Suppressor macrophage treated with lipopolysaccharide for 1 hour (primary cell): ENCODE data around the gene ELK4.

Experiments used
- DNase-seq, 3 donors: peaks; one replicate each; pipeline ENCODE4 v3.0.0-alpha.2; 2020 to 2022

The ELK4 gene

DNA sequence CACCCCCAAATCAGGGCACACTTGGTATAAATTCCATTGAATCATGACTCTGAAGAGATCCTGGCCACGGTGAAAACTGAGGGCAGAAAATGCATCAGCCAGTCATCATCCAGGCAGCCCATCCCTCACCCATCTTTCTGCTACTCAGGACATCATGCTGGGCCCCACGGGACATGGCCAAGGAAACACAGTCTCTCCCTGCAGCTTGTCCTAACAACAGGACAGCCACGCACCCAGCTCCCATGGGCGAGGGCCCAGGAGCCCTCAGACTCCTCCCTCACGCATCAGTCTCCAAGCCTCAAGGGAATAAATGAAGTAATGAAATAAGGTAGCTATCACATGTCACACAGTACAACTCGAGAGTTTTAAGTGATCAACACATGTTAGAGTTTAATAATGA, 37.8 kb downstream of the ELK4 start:
- DNase-seq = no peak

DNA sequence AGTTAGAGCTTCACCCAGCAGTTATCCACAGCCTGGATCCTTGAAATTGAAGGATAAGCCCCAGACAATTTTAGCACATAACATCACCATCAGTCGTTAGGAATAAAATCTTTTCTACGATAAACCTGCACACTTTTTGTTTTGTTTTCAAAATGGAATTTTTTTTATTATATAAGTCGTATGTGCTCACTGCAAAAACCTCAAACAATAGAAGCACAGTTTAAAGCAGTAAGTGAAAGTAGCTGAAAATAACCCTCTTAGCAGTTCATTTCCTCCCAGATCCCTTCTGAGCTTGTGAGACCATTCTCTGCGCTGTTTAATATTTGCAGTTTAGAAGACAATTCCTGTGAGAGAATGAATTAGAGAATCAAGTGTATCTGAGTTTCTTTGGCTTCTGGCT, 38.3 kb downstream of the ELK4 start:
- DNase-seq = no peak

DNA sequence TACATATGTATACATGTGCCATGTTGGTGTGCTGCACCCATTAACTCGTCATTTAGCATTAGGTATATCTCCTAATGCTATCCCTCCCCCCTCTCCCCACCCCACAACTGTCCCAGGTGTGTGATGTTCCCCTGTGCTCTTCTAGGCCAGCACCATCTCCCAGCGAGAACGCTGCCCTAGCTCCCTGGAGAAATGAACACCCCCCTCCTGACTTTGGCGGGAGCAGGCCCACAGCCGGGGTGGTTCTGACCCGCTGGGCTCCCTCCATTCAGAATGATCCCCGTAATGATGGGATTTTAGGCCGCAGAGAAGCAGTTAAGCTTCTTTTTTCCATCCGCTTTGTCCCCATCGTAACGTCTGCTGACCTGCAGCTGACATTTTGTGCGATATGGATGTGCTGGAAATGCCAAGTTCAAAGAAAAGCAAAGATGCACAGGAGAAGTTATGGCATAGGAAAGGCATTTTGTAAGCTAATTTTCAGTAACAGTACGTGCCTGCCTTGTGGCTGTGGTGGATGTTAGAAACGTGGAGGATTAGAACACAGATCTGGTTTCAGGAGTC, 39.3 kb downstream of the ELK4 start:
- no peak for DNase-seq

DNA sequence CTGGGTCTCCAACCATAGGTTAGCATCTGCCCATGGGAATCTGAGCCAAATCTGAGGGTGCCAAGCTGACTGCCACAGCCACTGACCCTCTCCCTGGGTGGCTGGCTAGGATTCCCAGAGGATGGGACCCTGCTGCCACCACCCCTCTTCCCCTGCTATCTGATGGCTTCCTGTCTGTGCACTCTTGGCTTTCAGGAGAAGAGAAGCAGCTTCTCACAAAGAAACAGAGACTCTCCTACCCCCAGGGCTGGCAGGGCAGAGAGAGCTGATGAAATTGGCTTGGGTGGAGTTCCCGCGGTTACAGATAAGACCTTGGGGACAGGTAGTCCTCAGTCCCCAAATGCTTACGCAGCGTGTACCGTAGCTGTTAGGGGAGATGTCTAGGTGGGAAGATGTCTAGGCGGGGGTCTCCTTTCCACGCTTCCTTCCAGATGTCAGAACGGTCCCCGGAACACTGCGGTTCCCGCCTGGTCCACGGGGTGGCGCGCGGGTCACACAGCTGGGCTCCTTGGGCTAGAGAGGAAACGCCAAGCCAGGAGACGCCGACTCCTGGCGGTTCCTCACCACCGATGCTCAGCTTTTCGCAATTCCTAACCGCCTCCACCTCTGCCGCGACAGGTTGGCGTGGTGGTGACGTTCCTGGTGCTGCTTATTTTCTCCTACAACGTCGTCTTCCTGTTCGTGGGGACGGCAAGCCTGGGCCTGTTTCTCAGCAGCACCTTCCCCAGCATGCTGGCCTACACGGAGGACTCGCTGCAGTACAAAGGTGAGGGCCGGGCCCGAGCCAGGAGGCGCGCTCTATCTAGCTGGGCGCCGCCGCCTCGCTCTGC, 40.1 kb downstream of the ELK4 start:
- peak; percentile 85 to 90 (median 87) for DNase-seq

DNA sequence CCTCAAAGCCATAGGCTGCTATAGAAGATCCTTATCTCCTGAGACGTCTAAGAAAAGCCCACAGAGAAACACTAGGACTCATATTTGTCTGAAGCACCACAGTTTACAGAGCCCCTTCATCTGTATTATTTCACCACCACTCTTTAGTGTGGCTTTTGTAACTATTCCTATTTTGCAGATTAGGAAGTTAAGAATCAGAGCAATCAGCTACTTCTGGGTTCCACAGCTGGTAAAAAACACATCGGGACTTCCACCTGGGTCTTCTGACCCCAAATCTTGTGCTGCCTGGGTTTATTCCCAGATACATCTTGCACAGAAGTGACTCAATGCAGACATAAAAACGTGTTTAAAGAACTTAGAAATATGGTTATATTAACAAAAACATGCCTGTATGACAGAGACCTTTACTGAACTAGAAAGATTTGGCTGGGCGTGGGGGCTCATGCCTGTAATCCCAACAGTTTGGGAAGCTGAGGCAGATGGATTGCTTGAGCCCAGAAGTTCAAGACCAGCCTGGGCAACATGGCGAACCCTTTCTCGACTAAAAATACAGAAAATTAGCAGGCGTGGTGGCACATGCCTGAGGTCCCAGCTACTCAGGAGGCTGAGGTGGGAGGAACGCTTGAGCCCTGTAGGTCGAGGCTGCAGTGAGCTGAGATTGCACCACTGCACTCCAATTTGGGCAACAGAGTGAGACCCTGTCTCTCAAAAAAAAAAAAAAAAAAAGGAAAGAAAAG, 40.9 kb downstream of the ELK4 start:
- DNase-seq = no peak

DNA sequence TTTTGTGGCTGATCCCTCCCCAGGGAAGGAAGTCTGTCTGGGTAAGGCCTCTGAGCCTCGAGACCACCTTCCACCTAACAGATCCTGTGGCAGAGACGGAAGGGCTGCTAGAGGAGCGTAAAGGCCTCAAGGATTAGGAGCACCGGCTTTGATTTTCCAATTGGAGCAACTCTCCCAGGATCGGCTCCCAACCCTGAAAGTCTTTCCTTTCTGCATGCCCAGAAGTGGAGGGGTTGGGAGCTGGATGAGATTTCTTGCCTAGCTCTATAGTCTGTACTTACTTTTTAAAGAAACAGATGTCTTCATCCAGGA, 41.4 kb downstream of the ELK4 start:
- DNase-seq = no peak

DNA sequence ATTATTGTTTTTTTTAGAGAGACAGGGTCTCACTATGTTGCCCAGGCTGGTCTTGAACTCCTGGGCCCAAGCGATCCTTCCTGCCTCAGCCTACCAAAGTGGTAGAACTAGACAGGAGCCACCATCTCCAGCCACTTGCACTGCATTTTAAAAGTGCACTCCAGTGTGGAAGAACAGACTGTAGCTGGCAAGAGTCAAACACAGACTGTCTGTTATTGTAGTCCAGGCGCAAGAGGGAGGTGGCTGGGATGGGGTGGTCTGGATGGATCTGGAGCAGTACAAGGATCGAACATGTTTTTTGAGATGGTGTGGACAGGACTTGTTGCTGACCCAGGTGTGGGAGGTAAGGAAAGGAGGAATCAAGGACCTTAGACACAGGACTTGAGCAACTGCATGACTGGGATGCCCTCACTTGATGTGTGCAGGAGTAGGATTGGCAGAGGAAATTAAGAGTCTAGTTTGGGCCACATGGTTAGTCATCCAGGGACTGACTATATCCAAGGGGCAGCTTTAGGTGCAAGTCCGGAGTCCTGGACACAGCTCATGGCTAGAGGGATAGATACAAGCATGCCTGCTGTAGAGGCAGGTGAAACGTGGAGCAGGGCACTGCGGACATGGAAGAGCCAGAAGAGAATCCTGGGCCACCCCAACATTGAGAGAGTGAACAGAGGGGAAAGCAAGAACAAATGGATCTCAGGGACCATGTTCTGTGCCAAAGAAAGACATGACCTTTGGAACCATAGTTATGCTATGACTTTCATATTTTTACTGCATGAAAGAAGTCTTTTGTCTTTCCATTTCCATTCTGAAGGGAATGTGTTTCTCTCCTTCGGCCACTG, 42.0 kb downstream of the ELK4 start:
- DNase-seq = no peak

DNA sequence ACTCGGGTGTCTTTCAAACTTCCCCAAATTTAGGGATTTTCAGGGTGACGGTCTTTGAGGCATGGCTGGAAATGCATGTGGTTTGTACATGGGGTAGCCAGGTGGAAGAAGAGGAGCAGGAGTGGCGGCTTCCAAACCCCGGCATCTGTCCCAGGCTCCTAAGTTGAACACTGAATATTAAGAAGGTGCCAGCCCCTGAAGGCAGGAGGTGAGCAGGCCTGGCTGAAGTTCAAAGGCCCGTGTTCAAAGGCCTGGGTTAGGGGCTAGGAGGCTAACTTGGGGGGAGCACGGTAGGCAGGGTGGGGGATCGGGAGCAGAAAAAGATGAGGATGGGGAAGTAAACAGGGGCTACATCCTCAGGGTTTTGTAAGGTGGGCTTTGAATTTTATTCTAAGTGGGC, 42.8 kb downstream of the ELK4 start:
- no peak for DNase-seq

DNA sequence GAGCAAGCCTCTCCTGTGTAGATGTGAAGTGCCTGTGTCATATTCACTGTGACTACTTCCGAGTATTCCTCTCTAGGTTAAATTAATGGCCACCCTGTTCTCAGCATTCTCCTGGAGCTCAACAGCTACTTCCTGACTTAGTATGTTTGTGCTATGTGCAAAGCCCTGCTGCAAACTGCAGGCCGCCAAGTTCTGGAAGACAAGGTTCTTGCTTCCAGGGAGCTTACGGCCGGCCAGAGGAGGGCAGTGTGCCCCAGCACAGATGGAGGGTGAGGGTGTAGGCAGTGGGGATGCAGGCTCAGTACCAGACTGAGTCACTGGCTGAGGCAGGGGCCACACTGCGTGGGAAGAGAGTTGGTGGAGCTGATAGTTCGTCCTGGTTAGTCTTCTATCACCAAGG, 43.2 kb downstream of the ELK4 start:
- DNase-seq = peak; percentile 53 to 75 (median 74)

DNA sequence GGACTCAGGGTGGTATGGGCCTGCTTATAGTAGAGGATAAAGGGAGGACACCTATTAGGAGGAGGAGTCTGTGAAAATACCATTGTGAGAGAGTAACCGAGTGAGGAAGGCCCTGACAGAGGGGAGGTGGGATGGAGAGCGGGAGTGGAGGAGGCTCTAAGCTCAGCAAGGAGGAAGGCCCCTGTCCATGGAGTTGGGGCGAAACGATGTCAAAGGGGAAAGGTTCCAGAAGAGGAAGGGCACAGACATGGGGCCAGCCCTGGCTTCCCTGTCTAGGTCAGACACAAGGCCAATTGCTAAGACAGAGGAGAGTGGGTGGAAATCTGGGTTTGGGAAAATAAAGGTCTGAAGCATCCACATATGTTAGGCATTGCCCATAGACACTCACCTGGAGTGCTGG, 44.2 kb downstream of the ELK4 start:
- peak in 1 of 3 donors; percentile 27 for DNase-seq

DNA sequence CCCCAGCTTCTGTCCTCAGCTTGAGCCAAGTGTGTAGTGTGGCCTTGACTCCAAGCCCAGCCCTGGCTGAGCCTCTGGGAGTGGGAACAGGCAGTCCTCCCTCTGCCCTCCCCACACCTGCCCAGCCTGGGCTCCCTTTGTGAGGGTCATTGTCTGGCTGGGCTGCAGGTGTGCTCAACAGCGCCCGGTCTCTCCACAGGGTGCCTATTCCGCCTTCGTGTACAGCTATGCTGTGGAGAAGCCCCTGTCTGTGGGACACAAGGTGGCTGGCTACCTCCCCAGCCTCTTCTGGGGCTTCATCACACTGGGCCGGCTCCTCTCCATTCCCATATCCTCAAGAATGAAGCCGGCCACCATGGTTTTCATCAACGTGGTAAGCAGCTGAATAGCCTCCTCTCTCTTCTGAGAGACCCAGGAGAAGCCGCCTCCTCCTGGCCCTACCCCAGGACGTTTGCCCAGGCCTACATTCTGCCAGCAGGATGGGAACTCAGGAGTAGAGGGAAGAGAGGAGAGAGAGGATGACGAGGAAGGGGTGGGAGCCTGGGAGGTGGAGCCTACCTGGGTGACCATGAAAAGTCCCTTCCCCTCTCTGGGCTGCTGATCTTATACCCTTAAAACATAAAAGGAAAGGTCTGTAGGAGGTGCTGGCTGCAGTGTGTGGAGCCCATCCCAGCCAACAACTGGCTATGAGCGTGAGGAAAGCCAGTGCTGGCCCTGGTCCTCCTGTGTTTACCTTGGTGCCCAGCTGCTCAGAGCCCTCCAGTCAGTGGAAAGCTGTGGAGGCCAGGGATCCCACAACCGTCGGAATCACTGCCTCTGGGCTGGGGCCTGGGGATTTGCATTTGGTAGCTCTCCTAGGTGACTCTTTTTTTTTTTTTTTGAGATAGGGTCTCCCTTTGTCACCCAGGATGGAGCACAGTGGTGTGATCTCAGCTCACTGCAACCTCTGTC, 45.7 kb downstream of the ELK4 start:
- no peak for DNase-seq

DNA sequence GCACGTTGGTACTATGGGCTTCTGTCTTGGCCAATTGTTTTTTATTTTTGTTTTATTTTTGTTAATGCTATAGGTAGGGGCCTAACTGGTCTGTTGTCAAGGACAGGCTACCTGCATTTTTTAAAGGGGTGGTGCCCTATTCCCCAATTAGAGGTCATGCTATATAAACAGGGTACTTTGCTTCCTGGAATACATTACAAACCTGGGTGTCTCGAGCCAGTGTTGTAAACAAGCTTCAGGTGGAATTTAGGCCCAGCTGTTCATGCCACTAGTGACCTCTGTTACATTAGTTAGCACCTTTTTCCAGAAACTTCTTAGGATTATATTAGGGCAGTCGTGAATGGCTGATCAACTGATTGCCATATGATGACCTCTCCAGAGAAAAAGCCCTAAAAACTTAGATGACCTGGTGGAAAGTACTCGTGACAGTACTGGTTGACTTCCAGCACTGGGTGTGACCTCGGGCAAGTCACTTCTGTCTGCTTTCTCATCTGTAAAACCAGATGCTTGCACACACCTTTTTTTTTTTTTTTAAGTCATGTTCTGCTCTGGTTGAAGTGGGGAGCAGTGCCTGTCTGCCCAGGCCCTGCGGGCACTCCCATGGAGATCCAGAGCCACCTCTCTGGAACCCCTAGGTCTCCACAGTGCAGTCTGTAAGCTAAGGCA, 46.5 kb downstream of the ELK4 start:
- DNase-seq = no peak

DNA sequence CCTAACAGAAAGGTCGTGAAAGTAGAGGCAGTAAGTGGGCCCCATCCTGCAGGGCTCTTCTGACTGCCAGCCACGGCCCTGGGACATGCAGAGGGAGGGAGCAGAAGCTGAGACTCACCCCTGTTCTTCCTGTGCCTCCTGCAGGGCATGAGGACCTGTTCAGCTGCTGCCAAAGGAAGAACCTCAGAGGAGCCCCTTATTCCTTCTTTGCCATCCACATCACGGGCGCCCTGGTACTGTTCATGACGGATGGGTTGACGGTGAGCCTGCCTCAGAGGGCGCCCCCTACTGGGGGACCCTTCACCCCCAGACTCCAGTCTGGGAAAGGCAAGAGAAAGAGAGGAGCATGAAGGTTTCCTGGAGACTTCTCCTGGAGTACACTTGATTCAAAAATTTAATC, 47.1 kb downstream of the ELK4 start:
- DNase-seq = peak in 1 of 3 donors; percentile 51

DNA sequence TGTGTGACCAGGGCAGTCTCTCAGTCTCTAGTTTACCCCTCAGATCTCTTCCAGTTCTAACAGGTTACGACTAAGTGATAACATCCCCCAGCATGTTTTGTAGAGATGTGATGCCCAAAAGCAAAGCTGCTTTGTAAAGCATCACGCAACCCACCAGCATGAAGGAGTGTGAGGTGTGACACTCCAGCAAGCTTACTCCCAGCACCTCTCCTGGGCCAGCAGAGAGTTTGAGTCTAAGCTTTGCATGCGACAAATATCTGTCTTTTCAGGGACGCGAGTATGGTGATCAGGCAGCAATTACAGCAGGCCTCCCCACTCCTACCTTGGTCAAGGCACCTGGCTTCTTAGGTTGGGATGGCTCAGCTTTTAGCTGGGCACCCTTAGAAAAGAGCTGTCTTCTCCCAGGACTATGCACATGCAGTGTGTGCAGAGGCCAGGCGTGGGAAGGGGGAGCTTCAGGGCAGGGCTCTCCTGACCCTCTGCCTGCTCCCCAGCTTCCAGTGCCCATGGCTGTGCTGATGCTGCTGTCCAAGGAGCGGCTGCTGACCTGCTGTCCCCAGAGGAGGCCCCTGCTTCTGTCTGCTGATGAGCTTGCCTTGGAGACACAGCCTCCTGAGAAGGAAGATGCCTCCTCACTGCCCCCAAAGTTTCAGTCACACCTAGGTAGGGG, 48.2 kb downstream of the ELK4 start:
- DNase-seq = no peak

DNA sequence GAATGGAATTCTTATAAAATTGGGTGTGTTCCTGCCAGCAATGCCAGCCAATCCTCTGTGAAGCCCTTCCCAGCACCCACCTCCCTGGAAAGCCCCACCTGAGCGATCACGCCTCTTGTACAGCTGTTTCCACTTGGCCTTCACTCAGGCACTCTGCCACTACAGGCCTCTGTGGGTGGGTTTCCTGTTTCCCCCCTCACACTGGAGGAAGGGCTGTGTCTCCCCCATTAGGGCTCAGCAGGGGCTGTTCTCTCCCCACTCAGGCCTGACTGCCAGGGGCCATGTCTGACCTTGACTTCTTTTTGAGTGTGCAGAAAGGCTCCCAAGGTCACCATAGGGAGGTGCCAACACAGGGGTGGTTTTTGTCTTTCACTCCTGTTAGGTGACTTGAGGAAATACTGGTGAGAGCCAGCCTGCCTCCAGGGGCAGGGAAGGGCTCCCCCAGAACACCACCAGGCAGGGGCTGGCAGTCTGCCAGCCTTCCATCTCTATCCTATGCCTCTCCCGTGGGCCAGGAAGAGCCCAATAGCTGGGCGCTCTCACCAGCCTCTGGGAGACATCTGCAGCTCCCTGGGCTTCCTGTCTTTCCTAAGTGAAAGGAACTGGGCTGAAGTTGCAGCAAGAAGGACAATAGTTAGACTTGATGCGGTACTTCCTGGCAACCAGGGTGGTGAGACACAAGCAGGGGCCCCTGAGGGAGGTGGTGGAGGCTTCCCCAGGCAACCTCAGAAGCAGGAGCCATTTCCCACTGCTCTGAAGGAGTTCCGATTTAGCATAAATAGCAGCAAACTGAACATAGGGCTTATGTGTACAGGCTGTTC, 49.1 kb downstream of the ELK4 start:
- no peak for DNase-seq

DNA sequence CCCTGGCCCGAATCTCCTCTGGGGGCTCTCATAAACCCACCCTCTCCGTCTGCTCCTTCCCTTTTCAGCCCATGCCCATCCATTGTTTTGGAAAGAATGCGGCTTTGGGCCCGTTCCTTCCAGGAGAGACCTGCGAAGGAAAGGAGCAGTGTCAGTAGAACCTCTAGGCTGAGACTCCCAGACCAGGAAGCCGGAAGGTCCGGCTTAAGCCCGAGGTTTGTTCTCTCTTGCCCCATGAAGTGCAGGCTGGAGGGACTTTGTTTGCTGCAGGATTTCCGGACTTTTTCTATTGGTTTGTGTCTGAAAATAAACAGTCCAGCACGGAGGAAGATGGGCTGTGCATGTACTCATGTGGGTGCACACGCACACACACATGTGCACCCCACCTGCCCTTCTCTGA, 49.8 kb downstream of the ELK4 start:
- no peak for DNase-seq

DNA sequence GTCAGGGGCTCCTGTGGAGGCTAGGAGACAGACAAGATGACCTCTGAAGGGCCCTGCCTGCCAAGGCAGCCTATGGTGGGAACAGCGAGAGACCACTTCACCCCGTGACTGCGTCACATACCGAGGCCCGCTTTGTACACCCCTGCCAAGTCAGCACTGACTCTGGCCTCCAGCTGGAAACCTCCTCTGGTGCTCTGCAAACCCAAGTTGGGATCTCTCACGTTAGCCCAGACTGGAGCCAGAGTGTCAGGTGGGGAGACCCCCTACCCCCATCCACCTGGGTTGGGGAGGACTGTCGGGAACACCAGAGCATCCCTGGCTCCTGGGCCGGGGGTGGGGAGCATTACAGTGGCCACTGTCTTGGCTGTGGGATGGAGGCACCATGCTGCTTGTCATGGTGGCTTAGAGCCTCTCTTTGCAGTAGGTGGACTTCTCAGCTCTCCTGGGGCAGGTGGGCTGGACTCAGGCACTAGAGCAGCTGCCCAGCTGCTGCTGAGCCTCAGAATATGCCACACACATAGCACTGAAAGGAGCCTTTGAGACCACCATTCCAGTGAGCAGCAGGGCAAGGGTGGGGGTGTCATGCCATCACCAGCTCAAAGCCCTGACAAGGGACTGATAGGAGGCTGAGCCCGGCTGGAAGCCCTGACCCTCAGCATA, 50.4 kb downstream of the ELK4 start:
- DNase-seq = no peak

DNA sequence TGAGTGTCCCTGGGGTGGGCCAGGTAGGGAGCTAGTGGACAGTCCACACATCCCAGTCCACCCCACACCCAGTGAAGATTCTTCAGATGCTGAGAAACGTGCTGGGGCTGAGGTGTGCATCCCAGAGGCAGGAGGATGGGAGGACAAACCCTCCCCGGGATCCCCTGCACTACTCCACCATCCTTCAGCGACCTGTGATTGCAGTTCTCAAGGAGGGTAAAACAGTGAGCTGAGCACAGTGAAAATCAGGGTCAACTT, 51.0 kb downstream of the ELK4 start:
- no peak for DNase-seq

DNA sequence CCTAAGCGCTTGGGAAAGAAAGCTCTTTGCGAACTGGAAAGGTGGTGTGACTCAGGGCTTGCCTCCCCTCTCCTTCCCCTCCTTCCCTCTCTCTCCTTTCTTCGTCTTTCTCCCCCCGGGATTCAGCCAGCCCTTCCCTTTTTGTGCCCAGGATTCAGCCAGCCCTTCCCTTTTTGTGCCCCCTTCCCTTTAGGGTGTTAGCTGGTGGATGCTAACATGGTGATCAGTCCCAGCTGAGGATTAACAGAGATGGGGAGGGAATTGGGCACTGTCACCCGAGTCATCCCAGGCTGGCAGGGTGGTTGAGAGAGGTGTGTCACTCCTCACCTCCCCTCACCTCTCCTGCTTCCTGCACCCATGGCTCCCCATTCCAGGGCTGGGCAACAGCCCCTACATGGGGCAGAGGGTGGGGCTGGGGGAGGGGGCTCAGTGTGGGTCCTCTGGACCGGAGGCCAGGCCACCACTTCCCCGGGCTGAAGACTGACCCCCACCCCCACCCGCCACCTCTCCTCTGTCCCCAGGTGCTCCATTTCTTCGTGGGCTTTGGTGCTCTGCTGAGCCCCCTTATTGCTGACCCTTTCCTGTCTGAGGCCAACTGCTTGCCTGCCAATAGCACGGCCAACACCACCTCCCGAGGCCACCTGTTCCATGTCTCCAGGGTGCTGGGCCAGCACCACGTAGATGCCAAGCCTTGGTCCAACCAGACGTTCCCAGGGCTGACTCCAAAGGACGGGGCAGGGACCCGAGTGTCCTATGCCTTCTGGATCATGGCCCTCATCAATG, 51.5 kb downstream of the ELK4 start:
- DNase-seq = no peak
